Astrocyte of the cerebellum (primary cell): Measurements from ENCODE around the gene DMRT1.
A peak's percentile ranks its signal among the peaks of the same experiment; 100 is the strongest.

ENCODE experiments used
- DNase-seq: peaks from one replicate; pipeline ENCODE4 v3.0.0-alpha.2; 2011; ENCODE audit warnings: low read depth
- H3K4me3 ChIP-seq: 2 replicates; pipeline ENCODE4 v1.5.1; 2011; ENCODE audit warnings: mild to moderate bottlenecking, low read depth, low read length, moderate library complexity
- in situ Hi-C: cut with HindIII; loops from 2 replicates; pipeline ENCODE4 v1.10.0; 2017; ENCODE audit warnings: low sequenced_read_pairs
- TF ChIP-seq, protein P1 (sequence below): IDR thresholded peaks from 2 replicates; pipeline ENCODE4 v1.5.1; 2012; ENCODE audit warnings: low read length, low read depth, moderate library complexity, mild to moderate bottlenecking; ENCODE audit errors: missing control alignments

The DMRT1 gene

DNA sequence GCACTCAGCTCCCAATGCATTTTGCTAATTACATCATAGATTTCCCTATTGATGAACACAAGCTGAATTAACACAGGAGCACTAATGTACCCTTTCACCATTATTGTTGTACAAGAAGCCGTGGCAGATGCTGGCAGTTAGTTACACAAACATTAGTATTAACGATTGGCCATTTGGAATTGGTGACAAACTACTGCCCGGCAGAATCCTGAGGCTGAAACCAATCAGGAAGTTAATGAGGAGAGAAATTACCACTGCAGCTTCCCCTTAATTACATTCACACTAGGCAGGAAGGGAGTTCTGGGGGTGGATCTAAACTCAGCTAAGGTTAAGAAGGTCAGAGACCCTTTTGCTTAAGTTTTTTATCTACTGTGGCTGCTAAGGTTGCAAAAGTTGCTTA, 125.4 kb downstream of the DMRT1 start:
- no peak for DNase-seq
- H3K4me3 ChIP-seq = no peak overlapping the region
- in situ Hi-C loops = no loop called here
- TF ChIP-seq, protein P1, sequence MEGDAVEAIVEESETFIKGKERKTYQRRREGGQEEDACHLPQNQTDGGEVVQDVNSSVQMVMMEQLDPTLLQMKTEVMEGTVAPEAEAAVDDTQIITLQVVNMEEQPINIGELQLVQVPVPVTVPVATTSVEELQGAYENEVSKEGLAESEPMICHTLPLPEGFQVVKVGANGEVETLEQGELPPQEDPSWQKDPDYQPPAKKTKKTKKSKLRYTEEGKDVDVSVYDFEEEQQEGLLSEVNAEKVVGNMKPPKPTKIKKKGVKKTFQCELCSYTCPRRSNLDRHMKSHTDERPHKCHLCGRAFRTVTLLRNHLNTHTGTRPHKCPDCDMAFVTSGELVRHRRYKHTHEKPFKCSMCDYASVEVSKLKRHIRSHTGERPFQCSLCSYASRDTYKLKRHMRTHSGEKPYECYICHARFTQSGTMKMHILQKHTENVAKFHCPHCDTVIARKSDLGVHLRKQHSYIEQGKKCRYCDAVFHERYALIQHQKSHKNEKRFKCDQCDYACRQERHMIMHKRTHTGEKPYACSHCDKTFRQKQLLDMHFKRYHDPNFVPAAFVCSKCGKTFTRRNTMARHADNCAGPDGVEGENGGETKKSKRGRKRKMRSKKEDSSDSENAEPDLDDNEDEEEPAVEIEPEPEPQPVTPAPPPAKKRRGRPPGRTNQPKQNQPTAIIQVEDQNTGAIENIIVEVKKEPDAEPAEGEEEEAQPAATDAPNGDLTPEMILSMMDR = no peak

DNA sequence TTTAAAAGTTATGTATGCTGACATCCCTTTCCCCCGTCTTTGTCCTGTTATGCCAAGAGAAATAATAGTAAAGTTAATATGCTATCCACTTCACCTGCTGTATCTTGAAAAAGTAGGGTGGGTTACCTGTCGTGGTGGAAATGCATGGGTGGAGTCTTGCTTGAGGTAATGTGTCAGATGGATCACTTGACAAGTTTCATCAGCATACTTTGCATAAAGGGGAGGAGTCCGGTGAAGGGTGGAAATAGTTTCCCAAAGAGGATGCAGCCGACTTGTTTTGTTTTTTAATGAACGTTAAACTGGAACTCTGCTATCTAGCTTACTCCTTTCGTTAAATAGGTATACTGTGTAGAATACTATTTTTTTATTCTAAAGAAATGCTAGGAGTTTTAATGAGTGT, 125.9 kb downstream of the DMRT1 start:
- no peak overlapping the region for H3K4me3 ChIP-seq
- in situ Hi-C loops = no loop called here
- TF ChIP-seq, protein P1 = no peak
- no peak for DNase-seq

DNA sequence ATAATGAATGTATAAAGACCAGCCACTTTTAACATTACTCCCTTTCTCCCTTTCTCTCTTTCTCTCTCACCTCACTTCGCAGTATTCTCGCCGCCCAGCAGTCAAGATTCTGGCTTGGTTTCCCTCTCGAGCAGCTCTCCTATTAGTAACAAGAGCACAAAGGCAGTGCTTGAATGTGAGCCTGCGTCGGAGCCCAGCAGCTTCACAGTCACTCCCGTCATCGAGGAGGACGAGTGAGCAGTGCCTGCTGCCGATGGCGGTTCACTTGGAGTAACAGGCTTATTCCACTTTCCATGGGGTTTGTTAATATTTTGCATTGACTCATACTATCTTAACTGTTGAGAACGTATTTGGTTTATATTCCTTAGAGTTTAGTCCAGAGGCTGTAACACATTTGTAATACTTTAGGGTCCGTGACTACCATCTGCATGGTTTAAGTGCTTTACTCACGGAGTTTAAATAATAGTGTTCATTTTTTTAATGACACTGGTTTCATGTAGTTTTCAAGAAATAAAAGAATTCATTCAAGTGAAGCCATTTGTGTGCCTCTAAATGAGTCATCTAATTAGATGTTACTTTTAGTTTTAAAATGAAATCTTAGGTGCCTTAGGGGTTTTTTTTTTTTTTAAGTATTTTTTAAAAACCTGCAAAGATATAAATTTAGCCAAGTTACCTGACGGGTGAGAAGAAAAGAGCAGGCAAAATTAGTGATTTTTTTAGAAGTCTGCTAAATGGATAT, 126.6 kb downstream of the DMRT1 start:
- TF ChIP-seq, protein P1 = no peak
- H3K4me3 ChIP-seq = no peak overlapping the region
- in situ Hi-C loops = no loop called here
- no peak for DNase-seq

DNA sequence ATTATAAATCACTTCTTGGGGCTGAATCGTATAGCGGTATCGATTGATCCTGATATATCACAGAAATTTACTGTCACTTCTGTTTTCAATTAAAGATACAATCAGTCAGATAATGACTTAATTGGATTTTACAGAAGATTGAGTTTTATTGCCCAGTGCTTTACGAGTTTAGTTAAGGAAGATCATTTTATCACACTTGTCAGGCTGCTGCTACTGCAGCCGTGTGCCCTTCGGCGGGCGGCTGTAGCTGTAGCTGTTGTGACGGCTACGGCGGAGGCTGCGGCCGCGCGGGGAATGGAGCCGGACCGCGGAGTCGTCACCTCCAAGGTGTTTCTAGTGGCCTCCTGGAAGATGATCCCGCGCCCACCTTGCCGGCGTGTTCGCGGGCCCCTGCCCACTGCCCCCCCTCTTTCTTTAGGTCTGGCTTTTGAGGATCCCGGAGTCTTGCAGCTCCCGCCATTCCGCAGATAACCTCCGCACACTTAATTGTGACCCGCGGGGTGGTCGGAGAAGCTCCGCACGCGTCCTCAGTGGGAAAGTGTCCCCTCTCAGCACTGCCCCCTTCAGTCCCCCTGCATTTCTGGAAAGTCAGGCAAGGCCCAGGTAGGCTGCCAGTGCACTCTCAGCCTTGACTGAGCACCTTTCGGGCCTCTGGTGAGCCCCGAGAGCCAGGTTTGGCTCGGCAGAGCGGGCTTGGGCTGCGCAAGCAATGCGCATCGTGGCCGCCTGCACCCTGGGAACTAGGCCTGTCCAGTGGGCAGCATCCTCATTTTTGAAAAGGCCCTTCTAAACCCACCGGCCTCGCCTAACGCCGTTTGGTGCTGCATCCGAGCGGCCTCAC, 128.0 kb downstream of the DMRT1 start:
- no peak overlapping the region for H3K4me3 ChIP-seq
- DNase-seq = no peak
- TF ChIP-seq, protein P1 = no peak
- in situ Hi-C loops = no loop called here

DNA sequence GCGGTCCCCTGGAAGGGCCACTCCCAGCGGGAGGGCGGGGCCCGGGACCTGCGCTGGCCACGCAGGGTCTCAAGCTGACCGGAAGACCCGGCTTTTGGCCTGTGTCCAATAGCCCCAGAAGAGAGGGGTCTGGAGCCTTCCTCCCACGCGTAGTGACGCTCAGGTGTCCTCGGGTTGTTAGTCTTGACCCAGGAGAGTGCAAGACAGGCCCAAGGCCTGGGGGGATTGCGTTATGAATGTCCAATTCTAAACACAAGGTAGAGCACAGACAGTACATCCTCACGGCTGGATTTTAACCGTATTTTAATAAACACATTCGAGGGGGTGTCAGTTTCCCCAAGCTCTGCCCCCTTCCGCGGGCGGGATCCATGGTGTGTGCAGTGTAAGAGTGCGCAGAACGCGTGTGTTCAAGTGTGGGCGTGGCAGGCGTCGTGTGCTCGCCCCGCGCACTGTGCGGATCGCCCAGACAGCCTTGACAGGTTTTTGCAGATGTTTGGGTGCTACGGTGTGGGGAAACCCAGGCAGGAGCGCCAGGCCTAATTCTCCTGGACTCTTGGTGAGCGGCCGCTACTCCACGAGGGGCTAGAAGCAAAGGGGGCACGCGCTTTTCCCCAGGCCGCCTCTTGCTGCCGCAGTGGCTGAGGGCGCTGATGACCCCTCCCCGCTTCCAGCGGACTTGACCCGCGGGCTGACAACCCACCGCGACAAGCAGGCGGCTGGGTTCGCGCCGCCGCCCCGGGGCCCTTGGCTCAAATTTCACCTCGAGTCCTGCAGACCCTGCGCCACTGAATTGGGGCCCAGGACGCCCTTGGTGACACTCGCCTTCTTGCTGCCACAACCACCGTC, 128.9 kb downstream of the DMRT1 start:
- in situ Hi-C loops = no loop called here
- no peak overlapping the region for H3K4me3 ChIP-seq
- DNase-seq = no peak
- TF ChIP-seq, protein P1 = no peak

DNA sequence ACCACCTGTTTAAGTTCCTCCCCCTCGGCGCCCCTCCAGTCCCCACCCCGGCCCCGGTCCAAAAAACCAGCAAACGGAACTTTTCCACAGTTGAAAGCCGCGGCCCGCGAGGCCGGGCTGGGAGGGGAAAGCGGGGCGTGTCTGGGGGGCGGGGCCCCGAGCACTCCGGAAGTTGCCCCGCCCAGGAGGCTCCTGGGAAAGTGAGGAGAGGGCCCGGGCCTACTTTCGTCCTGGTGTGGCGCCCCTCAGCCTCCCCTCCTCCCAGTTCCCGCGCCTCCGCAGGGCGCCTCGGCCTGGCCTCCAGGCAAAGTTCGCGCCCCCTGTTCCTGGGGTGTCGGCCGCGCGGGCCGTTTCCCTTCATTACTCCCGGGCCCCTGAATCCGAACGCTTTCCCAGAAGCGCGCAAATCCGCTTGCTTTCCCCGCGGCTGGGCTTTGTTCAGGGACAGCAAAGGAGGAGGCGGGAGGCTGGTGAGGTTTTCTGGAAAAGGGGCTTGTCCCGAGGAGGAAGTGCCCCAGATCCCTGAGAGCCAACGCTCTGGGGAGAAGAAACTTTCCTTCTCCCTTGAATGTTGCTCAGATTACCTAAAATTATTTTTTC, 130.5 kb downstream of the DMRT1 start:
- H3K4me3 ChIP-seq = peak overlapping the region; percentile 13
- in situ Hi-C loops = no loop called here
- no peak for DNase-seq
- TF ChIP-seq, protein P1 = no peak
